Fibroblast of lung (primary cell): Measurements from ENCODE around the gene USP8. TPM values are rescaled to one million over a fixed set of nuclear protein-coding genes. Genes with fewer than 3 reads are reported as not detected.
"Not testable (repeated sequence)": the region's sequence is repeated elsewhere in the genome, so short reads cannot be mapped to it uniquely, and the experiment has no call there.

ENCODE experiments used
- DNase-seq, 2 donors: peaks; one replicate each; pipeline versions ENCODE4 v3.0.0 to v3.0.0-alpha.2; 2010; ENCODE audit warnings: low read depth in 2 of 2
- H2AFZ ChIP-seq: 2 replicates; pipeline ENCODE4 v1.5.1; 2012; ENCODE audit warnings: low read length, control low read depth, inconsistent platforms
- H3K27ac ChIP-seq: 2 replicates; pipeline ENCODE4 v1.5.1; 2011; ENCODE audit warnings: low read length, control low read depth; ENCODE audit not compliant: insufficient read depth
- H3K27me3 ChIP-seq: 2 replicates; pipeline ENCODE4 v1.5.1; 2011; ENCODE audit warnings: mild to moderate bottlenecking, low read length; ENCODE audit not compliant: control insufficient read depth, insufficient read depth
- H3K36me3 ChIP-seq: 2 replicates; pipeline ENCODE4 v1.5.1; 2011; ENCODE audit warnings: low read length; ENCODE audit not compliant: control insufficient read depth, insufficient read depth
- H3K4me1 ChIP-seq: 2 replicates; pipeline ENCODE4 v1.5.1; 2011; ENCODE audit warnings: low read length; ENCODE audit not compliant: control insufficient read depth, insufficient read depth; ENCODE audit errors: extremely low read depth
- H3K4me2 ChIP-seq: 2 replicates; pipeline ENCODE4 v1.5.1; 2011; ENCODE audit warnings: low read length, control low read depth; ENCODE audit not compliant: insufficient read depth; ENCODE audit errors: extremely low read depth
- H3K4me3 ChIP-seq, 4 experiments: fragments of 200-600 bp in 1 of 4; sonication (generic) in 1 of 4; replicated peaks in 1 of 4; 2 replicates each; pipeline ENCODE4 v1.5.1; 2011 to 2016; ENCODE audit warnings: low read length in 4 of 4, low read depth in 3 of 4, mild to moderate bottlenecking in 3 of 4, control low read depth in 2 of 4, inconsistent platforms in 1 of 4, mixed read lengths in 1 of 4; ENCODE audit not compliant: insufficient read depth in 1 of 4; ENCODE audit errors: control extremely low read depth in 1 of 4
- H3K79me2 ChIP-seq: 2 replicates; pipeline ENCODE4 v1.5.1; 2012; ENCODE audit warnings: mild to moderate bottlenecking, low read length, inconsistent platforms; ENCODE audit not compliant: control insufficient read depth, insufficient read depth
- H3K9ac ChIP-seq: 2 replicates; pipeline ENCODE4 v1.5.1; 2011; ENCODE audit warnings: mild to moderate bottlenecking, low read length, control low read depth; ENCODE audit not compliant: insufficient read depth
- H3K9me3 ChIP-seq: 2 replicates; pipeline ENCODE4 v1.5.1; 2012; ENCODE audit warnings: low read depth, low read length; ENCODE audit not compliant: control insufficient read depth, insufficient read depth
- H4K20me1 ChIP-seq: 2 replicates; pipeline ENCODE4 v1.5.1; 2011; ENCODE audit warnings: low read length; ENCODE audit not compliant: control insufficient read depth, insufficient read depth; ENCODE audit errors: extremely low read depth
- CTCF ChIP-seq, 2 donors: IDR thresholded peaks in 1 of 2; conservative IDR thresholded peaks in 1 of 2; 1 replicate in 1 of 2; 2 replicates in 1 of 2; pipeline ENCODE4 v1.5.1; 2011 to 2012; ENCODE audit warnings: low read length in 2 of 2, control low read depth in 1 of 2, inconsistent platforms in 1 of 2, low read depth in 1 of 2, mild to moderate bottlenecking in 1 of 2
- EZH2 ChIP-seq: IDR thresholded peaks from 2 replicates; pipeline ENCODE4 v1.5.1; 2012; ENCODE audit warnings: low read length, control low read depth, mild to moderate bottlenecking; ENCODE audit errors: missing control alignments
- polyA plus RNA-seq, 2 donors: library from polyadenylated mRNA; depleted of rRNA in 1 of 2; stranded (reverse) in 1 of 2; unstranded in 1 of 2; fragments of >200 nt; gene quantifications; 2 replicates each; pipeline ENCODE4 v1.2.1, GENCODE V29; 2011 to 2012; ENCODE audit warnings: missing spikeins in 1 of 2
- total RNA-seq: library from RNA; depleted of rRNA; stranded (reverse); fragments of >200 nt; gene quantifications from 2 replicates; pipeline ENCODE4 v1.2.1, GENCODE V29; 2014

USP8 gene
- total and polyA plus RNA-seq, 2 donors (not counting 1 experiment from before 2014, with no cell fraction given) = 52.2 to 58.5 TPM

DNA sequence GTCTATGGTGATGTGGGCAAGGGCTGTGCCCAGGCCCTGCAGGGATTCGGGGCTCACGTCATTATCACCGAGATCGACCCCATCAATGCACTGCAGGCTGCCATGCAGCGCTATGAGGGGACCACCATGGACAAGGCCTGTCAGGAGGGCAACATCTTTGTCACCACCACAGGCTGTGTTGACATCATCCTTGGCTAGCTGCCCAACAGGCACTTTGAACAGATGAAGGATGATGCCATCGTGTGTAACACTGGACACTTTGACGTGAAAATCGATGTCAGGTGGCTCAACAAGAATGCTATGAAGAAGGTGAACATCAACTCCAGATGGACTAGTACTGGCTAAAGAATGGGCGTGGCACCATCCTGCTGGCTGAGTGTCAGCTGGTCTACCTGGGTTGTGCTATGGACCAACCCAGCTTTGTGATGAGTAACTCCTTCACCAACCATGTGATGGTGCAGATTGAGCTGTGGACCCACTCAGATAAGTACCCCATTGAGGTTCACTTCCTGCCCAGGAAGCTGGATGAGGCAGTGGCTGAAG, 6.1 kb upstream of the USP8 start:
- Histone ChIP-seq H3K4me3 (no peak overlapping the region), H3K4me2 (no peak overlapping the region), H2AFZ (no peak overlapping the region), H3K9ac (no peak overlapping the region), H3K27ac (no peak overlapping the region), H3K9me3 (no peaks in the 10 kb centered on the region), H3K79me2 (no peaks in the 10 kb centered on the region), H3K4me1 (no peaks in the 10 kb centered on the region), H3K36me3 (no peaks in the 10 kb centered on the region), H4K20me1 (no peaks in the 10 kb centered on the region), H3K27me3 (no peaks in the 10 kb centered on the region)
- no peak for TF ChIP-seq EZH2
- TF ChIP-seq CTCF (conservative IDR thresholded peaks at IDR 0.05 in 1 of 2, IDR thresholded peaks at IDR 0.05 in 1 of 2; ENCODE audit: low read depth in 1 of 2, low read length in 2 of 2) = no peak
- DNase-seq = peak in 1 of 2 donors; percentile 7

DNA sequence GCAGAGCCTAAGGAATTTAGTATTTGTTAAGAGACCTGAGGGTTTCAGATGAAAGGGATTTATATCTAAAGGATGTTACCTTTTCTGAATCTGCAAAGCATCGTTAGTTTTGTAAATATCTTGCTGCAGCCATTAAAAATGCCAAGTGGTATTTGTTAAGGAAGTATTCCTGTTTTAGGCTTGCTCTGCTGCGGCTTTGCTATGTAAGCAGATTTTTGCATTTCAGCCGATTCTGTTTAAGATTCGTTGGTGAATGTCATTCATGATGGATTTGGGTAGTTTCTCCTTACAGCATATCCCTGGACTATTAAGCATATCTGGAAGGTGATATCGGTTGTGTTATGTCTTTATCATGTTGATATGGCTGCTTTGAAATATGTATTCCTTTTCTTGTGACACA, 1.0 kb downstream of the USP8 start:
- H3K36me3 ChIP-seq = no peaks in the 10 kb centered on the region
- no peak overlapping the region for H2AFZ ChIP-seq
- H3K27me3 ChIP-seq = no peaks in the 10 kb centered on the region
- no peaks in the 10 kb centered on the region for H4K20me1 ChIP-seq
- H3K27ac ChIP-seq = peak overlapping the region; percentile 88
- H3K4me2 ChIP-seq = peak overlapping the region; percentile 86
- TF ChIP-seq EZH2 (no peak), CTCF (conservative IDR thresholded peaks at IDR 0.05 in 1 of 2, IDR thresholded peaks at IDR 0.05 in 1 of 2; ENCODE audit: low read depth in 1 of 2, low read length in 2 of 2) (no peak)
- peak overlapping the region; percentile 53 to 98 (median 74) for H3K4me3 ChIP-seq
- peaks cover 56% of the 10 kb centered on the region for H3K79me2 ChIP-seq
- H3K9ac ChIP-seq = no peak overlapping the region
- H3K4me1 ChIP-seq = no peaks in the 10 kb centered on the region
- DNase-seq = peak; percentile 7 to 9
- H3K9me3 ChIP-seq = no peaks in the 10 kb centered on the region

GRCh38 chr15:50425678-50426246, 1.6 kb downstream of the USP8 start:
- not testable (repeated sequence) for H3K9ac ChIP-seq

More at GRCh38 chr15:50425678-50426246, 1.6 kb downstream of the USP8 start:
- H3K27me3 ChIP-seq, H4K20me1 ChIP-seq, H3K9me3 ChIP-seq, H3K36me3 ChIP-seq, H2AFZ ChIP-seq, H3K27ac ChIP-seq, H3K4me1 ChIP-seq, DNase-seq: not testable (repeated sequence)
- Histone ChIP-seq H3K4me2 (peak overlapping the region; percentile 86), H3K4me3 (peak overlapping the region in 3 of 4 experiments; percentile 53 to 98 (median 87)), H3K79me2 (peaks cover 60% of the 10 kb centered on the region)
